SK-N-SH treated with all-trans-retinoic acid at 6 μM for 48 hours (cell line): Measurements from ENCODE around the gene SMAGP.

Experiments
- ATAC-seq: fragments of 200-7000 bp; cut with Tn5 transposase; 3 replicates; pipeline ENCODE4 v1.9.1; 2020; ENCODE audit warnings: mild to moderate bottlenecking, moderate library complexity
- ARNTL ChIP-seq: fragments of 450-650 bp; formaldehyde crosslinking; IDR thresholded peaks from 2 replicates; pipeline ENCODE4 v1.5.0; 2020; ENCODE audit warnings: low read depth, mild to moderate bottlenecking, moderate library complexity, borderline replicate concordance
- BACH2 ChIP-seq: fragments of 250-450 bp; sonication (Bioruptor Pico); IDR thresholded peaks from 2 replicates; pipeline ENCODE4 v1.9.0; 2021; ENCODE audit warnings: mild to moderate bottlenecking, borderline replicate concordance
- CREB5 ChIP-seq: fragments of 250-450 bp; sonication (Bioruptor Pico); IDR thresholded peaks from 2 replicates; pipeline ENCODE4 v1.5.1; 2020; ENCODE audit warnings: low read depth, mild to moderate bottlenecking, moderate library complexity
- CSDC2 ChIP-seq: fragments of 250-450 bp; sonication (Bioruptor Pico); IDR thresholded peaks from 2 replicates; pipeline ENCODE4 v1.5.0; 2020; ENCODE audit warnings: mild to moderate bottlenecking, moderate library complexity
- CSRNP3 ChIP-seq: fragments of 250-450 bp; sonication (Bioruptor Pico); IDR thresholded peaks from 2 replicates; pipeline ENCODE4 v1.5.1; 2021; ENCODE audit warnings: mild to moderate bottlenecking, moderate library complexity
- ESRRG ChIP-seq: fragments of 250-450 bp; sonication (Bioruptor Pico); IDR thresholded peaks from 2 replicates; pipeline ENCODE4 v1.6.1; 2021; ENCODE audit warnings: mild to moderate bottlenecking
- GLIS3 ChIP-seq: fragments of 250-450 bp; sonication (Bioruptor Pico); IDR thresholded peaks from 2 replicates; pipeline ENCODE4 v1.5.0; 2020; ENCODE audit warnings: mild to moderate bottlenecking, moderate library complexity
- ISL1 ChIP-seq: fragments of 250-450 bp; sonication (Bioruptor Pico); IDR thresholded peaks from 2 replicates; pipeline ENCODE4 v2.1.2; 2022; ENCODE audit warnings: mild to moderate bottlenecking, moderate library complexity
- OSR1 ChIP-seq: fragments of 250-450 bp; sonication (Bioruptor Pico); IDR thresholded peaks from 2 replicates; pipeline ENCODE4 v1.8.0; 2022; ENCODE audit warnings: moderate library complexity, mild to moderate bottlenecking, inconsistent platforms
- PATZ1 ChIP-seq: fragments of 250-450 bp; sonication (Bioruptor Pico); IDR thresholded peaks from 2 replicates; pipeline ENCODE4 v1.8.0; 2020; ENCODE audit warnings: mild to moderate bottlenecking, moderate library complexity, borderline replicate concordance
- PPARA ChIP-seq: fragments of 250-450 bp; sonication (Bioruptor Pico); IDR thresholded peaks from 2 replicates; pipeline ENCODE4 v1.5.0; 2020; ENCODE audit warnings: mild to moderate bottlenecking, borderline replicate concordance
- SNAI2 ChIP-seq: fragments of 250-450 bp; sonication (Bioruptor Pico); IDR thresholded peaks from 2 replicates; pipeline ENCODE4 v1.5.0; 2020; ENCODE audit warnings: mild to moderate bottlenecking, moderate library complexity
- TCF4 ChIP-seq: fragments of 250-450 bp; sonication (Bioruptor Pico); IDR thresholded peaks from 2 replicates; pipeline ENCODE4 v1.8.0; 2021; ENCODE audit warnings: mild to moderate bottlenecking, moderate library complexity, borderline replicate concordance
- TOX ChIP-seq: fragments of 250-450 bp; sonication (Bioruptor Pico); IDR thresholded peaks from 2 replicates; pipeline ENCODE4 v1.8.0; 2021; ENCODE audit warnings: mild to moderate bottlenecking, moderate library complexity, borderline replicate concordance
- TSHZ2 ChIP-seq: fragments of 250-450 bp; sonication (Bioruptor Pico); IDR thresholded peaks from 2 replicates; pipeline ENCODE4 v1.5.0; 2020; ENCODE audit warnings: mild to moderate bottlenecking, moderate library complexity
- ZC3H10 ChIP-seq: fragments of 250-450 bp; sonication (Bioruptor Pico); IDR thresholded peaks from 2 replicates; pipeline ENCODE4 v1.5.1; 2021; ENCODE audit warnings: mild to moderate bottlenecking, moderate library complexity
- ZFP3 ChIP-seq: fragments of 250-450 bp; sonication (Bioruptor Pico); IDR thresholded peaks from 2 replicates; pipeline ENCODE4 v1.5.0; 2020; ENCODE audit warnings: mild to moderate bottlenecking, moderate library complexity
- ZFP30 ChIP-seq: fragments of 450-650 bp; formaldehyde crosslinking; IDR thresholded peaks from 2 replicates; pipeline ENCODE4 v1.5.0; 2022; ENCODE audit warnings: mild to moderate bottlenecking, moderate library complexity
- ZNF565 ChIP-seq: fragments of 450-650 bp; formaldehyde crosslinking; conservative IDR thresholded peaks from 2 replicates; pipeline ENCODE4 v1.5.0; 2020; ENCODE audit warnings: low read depth, mild to moderate bottlenecking, moderate library complexity
- ZNF70 ChIP-seq: fragments of 450-650 bp; formaldehyde crosslinking; IDR thresholded peaks from 2 replicates; pipeline ENCODE4 v1.5.0; 2020; ENCODE audit warnings: mild to moderate bottlenecking, moderate library complexity
- ZNF8 ChIP-seq: fragments of 450-650 bp; formaldehyde crosslinking; IDR thresholded peaks from 2 replicates; pipeline ENCODE4 v1.5.0; 2020; ENCODE audit warnings: mild to moderate bottlenecking, moderate library complexity

Gene SMAGP

GRCh38 chr12:51254536-51254935 lies 15.7 kb downstream of the SMAGP start:
- no peak for TF ChIP-seq OSR1 (CRISPR knock-in tag)
- TF ChIP-seq ISL1 (CRISPR knock-in tag): no peak
- TF ChIP-seq ZNF565: no peak
- TF ChIP-seq ZNF70: no peak
- no peak for TF ChIP-seq CSRNP3 (CRISPR knock-in tag)
- TF ChIP-seq ZFP30: no peak
- TF ChIP-seq PPARA (CRISPR knock-in tag): no peak
- no peak for TF ChIP-seq ZNF8 (CRISPR knock-in tag)
- TF ChIP-seq PATZ1 (CRISPR knock-in tag): no peak
- no peak for TF ChIP-seq TCF4 (CRISPR knock-in tag)
- no peak for ATAC-seq

GRCh38 chr12:51253276-51253675 lies 16.9 kb downstream of the SMAGP start:
- no peak for ATAC-seq
- TF ChIP-seq ZFP30 (no peak), CSRNP3 (CRISPR knock-in tag) (no peak), ARNTL (no peak), GLIS3 (CRISPR knock-in tag) (no peak), BACH2 (no peak), PPARA (CRISPR knock-in tag) (no peak), ZNF70 (no peak), TSHZ2 (CRISPR knock-in tag) (no peak), ESRRG (CRISPR knock-in tag) (no peak), TCF4 (CRISPR knock-in tag) (no peak), ZNF565 (no peak), ZNF8 (CRISPR knock-in tag) (no peak), ZC3H10 (CRISPR knock-in tag) (no peak), PATZ1 (CRISPR knock-in tag) (no peak), ZFP3 (CRISPR knock-in tag) (no peak), CSDC2 (no peak), SNAI2 (CRISPR knock-in tag) (no peak), TOX (no peak)

- no peak for ATAC-seq
- TF ChIP-seq SNAI2 (CRISPR knock-in tag) (no peak), ARNTL (no peak), ZNF70 (no peak), GLIS3 (CRISPR knock-in tag) (no peak), ZNF8 (CRISPR knock-in tag) (no peak), CREB5 (CRISPR knock-in tag) (no peak), PPARA (CRISPR knock-in tag) (no peak), ZFP3 (CRISPR knock-in tag) (no peak)
These were observed 22.6 kb downstream of the SMAGP start for GRCh38 chr12:51247523-51248206.
